ENCODE measurements around the gene NUDT13. TPM values are rescaled to one million over a fixed set of nuclear protein-coding genes. Genes with fewer than 3 reads are reported as not detected.

Gene NUDT13
- total and polyA plus RNA-seq, 9 of the 15 experiments (the other 6 are each of a cell fraction or from before 2014, with no cell fraction given): 4.7 to 11.1 (median 5.6) TPM

DNA sequence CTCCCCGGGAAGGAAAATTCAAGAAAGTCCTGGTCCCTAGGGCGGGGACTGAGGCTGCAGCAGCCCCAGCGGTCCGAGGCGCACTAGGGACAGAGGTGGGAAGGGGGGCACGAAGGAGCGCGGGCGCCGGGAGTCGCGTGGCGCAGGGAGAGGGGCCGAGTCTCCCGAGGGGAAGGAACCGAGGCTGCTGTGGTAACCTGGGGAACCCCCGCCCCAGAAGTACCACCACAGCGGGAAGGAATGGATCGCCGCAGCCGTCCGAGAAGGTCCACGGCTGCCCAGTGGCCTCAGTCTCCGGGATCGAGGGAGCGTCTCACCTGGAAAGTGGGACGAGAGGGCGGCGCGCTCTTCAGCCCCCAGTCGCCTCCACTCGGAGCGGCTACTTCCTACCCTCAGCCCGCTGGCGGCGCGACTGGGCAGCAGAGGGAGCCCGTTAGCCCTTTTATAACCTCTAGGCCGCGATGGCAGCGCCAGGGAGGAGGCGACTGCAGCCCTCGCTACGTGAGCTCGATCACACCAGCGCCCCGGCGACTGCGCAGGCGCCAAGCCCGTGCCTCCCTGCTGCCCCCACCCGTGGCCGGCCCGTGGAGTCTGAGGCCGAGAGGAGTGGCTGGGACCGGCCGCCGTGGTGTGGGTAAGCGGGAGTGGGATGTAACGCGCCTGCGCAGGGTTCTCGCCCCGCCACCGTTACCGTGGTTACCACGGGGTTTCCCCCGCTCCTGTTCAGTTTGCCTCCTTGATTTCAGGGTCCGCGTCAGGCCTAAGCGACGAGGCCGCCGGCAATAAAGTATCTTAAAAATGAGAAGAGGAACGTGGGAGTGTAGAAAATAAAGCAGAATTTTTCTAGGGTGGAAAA, 13.6 kb upstream of the NUDT13 start, which contains the start of gene P4HA1 (continued):
- TF ChIP-seq, protein P1, sequence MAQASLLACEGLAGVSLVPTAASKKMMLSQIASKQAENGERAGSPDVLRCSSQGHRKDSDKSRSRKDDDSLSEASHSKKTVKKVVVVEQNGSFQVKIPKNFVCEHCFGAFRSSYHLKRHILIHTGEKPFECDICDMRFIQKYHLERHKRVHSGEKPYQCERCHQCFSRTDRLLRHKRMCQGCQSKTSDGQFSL (CRISPR knock-in tag; IDR thresholded peaks at IDR 0.05): peak; percentile 66
- TF ChIP-seq, protein P1 (tag; IDR thresholded peaks at IDR 0.05): no peak
- peak; percentile 9; the same call in 1 of the 2 replicates for TF ChIP-seq ARID2 (IDR thresholded peaks at IDR 0.05)
- TF ChIP-seq, protein P2, sequence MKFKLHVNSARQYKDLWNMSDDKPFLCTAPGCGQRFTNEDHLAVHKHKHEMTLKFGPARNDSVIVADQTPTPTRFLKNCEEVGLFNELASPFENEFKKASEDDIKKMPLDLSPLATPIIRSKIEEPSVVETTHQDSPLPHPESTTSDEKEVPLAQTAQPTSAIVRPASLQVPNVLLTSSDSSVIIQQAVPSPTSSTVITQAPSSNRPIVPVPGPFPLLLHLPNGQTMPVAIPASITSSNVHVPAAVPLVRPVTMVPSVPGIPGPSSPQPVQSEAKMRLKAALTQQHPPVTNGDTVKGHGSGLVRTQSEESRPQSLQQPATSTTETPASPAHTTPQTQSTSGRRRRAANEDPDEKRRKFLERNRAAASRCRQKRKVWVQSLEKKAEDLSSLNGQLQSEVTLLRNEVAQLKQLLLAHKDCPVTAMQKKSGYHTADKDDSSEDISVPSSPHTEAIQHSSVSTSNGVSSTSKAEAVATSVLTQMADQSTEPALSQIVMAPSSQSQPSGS (CRISPR knock-in tag; IDR thresholded peaks at IDR 0.05): peak; percentile 73; the same call in 1 of the 2 replicates
- TF ChIP-seq LCOR (CRISPR knock-in tag; IDR thresholded peaks at IDR 0.05): peak; percentile 94
- peak; percentile 65 for TF ChIP-seq OTX1 (CRISPR knock-in tag; IDR thresholded peaks at IDR 0.05)
- no peak for TF ChIP-seq ZNF143 (CRISPR knock-in tag; IDR thresholded peaks at IDR 0.05)
- TF ChIP-seq PURB (CRISPR knock-in tag; IDR thresholded peaks at IDR 0.05; ENCODE audit: low read depth): 0 out of 2 replicates have a peak, but pooled peaks have one; percentile 69
- TF ChIP-seq, protein P3, sequence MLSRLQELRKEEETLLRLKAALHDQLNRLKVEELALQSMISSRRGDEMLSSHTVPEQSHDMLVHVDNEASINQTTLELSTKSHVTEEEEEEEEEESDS (CRISPR knock-in tag; IDR thresholded peaks at IDR 0.05): no peak
- TF ChIP-seq, protein P4, sequence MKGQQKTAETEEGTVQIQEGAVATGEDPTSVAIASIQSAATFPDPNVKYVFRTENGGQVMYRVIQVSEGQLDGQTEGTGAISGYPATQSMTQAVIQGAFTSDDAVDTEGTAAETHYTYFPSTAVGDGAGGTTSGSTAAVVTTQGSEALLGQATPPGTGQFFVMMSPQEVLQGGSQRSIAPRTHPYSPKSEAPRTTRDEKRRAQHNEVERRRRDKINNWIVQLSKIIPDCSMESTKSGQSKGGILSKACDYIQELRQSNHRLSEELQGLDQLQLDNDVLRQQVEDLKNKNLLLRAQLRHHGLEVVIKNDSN (CRISPR knock-in tag; IDR thresholded peaks at IDR 0.05): peak; percentile 43
- TF ChIP-seq, protein P5, sequence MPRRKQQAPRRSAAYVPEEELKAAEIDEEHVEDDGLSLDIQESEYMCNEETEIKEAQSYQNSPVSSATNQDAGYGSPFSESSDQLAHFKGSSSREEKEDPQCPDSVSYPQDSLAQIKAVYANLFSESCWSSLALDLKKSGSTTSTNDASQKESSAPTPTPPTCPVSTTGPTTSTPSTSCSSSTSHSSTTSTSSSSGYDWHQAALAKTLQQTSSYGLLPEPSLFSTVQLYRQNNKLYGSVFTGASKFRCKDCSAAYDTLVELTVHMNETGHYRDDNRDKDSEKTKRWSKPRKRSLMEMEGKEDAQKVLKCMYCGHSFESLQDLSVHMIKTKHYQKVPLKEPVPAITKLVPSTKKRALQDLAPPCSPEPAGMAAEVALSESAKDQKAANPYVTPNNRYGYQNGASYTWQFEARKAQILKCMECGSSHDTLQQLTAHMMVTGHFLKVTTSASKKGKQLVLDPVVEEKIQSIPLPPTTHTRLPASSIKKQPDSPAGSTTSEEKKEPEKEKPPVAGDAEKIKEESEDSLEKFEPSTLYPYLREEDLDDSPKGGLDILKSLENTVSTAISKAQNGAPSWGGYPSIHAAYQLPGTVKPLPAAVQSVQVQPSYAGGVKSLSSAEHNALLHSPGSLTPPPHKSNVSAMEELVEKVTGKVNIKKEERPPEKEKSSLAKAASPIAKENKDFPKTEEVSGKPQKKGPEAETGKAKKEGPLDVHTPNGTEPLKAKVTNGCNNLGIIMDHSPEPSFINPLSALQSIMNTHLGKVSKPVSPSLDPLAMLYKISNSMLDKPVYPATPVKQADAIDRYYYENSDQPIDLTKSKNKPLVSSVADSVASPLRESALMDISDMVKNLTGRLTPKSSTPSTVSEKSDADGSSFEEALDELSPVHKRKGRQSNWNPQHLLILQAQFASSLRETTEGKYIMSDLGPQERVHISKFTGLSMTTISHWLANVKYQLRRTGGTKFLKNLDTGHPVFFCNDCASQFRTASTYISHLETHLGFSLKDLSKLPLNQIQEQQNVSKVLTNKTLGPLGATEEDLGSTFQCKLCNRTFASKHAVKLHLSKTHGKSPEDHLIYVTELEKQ (CRISPR knock-in tag; IDR thresholded peaks at IDR 0.05): 0 out of 2 replicates have a peak, but pooled peaks have one; percentile 24
- TF ChIP-seq MTA3 (IDR thresholded peaks at IDR 0.05; ENCODE audit: borderline replicate concordance): peak; percentile 99
- peak; percentile 66 for TF ChIP-seq TOE1 (IDR thresholded peaks at IDR 0.05; ENCODE audit: borderline replicate concordance)
- no peak for TF ChIP-seq TOE1 (CRISPR knock-in tag; IDR thresholded peaks at IDR 0.05; ENCODE audit: borderline replicate concordance, low read depth)
- TF ChIP-seq DMBX1 (CRISPR knock-in tag; IDR thresholded peaks at IDR 0.05; ENCODE audit: borderline replicate concordance): 0 out of 2 replicates have a peak, but pooled peaks have one; percentile 41
- 0 out of 2 replicates have a peak, but pooled peaks have one; percentile 28 for TF ChIP-seq ZNF589 (CRISPR knock-in tag; IDR thresholded peaks at IDR 0.05; ENCODE audit: low read depth)
- TF ChIP-seq, protein P6, sequence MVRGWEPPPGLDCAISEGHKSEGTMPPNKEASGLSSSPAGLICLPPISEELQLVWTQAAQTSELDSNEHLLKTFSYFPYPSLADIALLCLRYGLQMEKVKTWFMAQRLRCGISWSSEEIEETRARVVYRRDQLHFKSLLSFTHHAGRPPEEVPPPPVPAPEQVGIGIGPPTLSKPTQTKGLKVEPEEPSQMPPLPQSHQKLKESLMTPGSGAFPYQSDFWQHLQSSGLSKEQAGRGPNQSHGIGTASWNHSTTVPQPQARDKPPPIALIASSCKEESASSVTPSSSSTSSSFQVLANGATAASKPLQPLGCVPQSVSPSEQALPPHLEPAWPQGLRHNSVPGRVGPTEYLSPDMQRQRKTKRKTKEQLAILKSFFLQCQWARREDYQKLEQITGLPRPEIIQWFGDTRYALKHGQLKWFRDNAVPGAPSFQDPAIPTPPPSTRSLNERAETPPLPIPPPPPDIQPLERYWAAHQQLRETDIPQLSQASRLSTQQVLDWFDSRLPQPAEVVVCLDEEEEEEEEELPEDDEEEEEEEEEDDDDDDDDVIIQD (CRISPR knock-in tag; IDR thresholded peaks at IDR 0.05): no peak
- no peak for TF ChIP-seq MCM7 (IDR thresholded peaks at IDR 0.05)
- no peak for TF ChIP-seq ZNF551 (CRISPR knock-in tag; IDR thresholded peaks at IDR 0.05)

All from K562 (cell line).